HG03342 (cell line): ENCODE measurements around the gene LAPTM5.
"Not testable (repeated sequence)": the region's sequence is repeated elsewhere in the genome, so short reads cannot be mapped to it uniquely, and the experiment has no call there.

ENCODE experiments used
- ATAC-seq: cut with Tn5 transposase; IDR thresholded peaks from one replicate; pipeline ENCODE4 v1.9.1; 2021; ENCODE audit warnings: mild to moderate bottlenecking, moderate library complexity; ENCODE audit not compliant: unreplicated experiment

The LAPTM5 gene

GRCh38 chr1:30701258-30701633 lies 56.3 kb downstream of the LAPTM5 start:
- ATAC-seq = no peak

GRCh38 chr1:30700528-30701257 lies 56.9 kb downstream of the LAPTM5 start:
- no peak for ATAC-seq

- ATAC-seq = no peak
Observed at GRCh38 chr1:30699762-30700161, 57.8 kb downstream of the LAPTM5 start.

GRCh38 chr1:30698401-30698981 lies 59.1 kb downstream of the LAPTM5 start:
- no peak for ATAC-seq

- ATAC-seq = no peak
Observed at GRCh38 chr1:30697571-30698376, 59.8 kb downstream of the LAPTM5 start.

- no peak for ATAC-seq
Observed at GRCh38 chr1:30696831-30697230, 60.7 kb downstream of the LAPTM5 start.

- no peak for ATAC-seq
Observed at GRCh38 chr1:30695439-30695841, 62.1 kb downstream of the LAPTM5 start.

- ATAC-seq = no peak
Observed at GRCh38 chr1:30694280-30695175, 63.0 kb downstream of the LAPTM5 start.

GRCh38 chr1:30693822-30694221 lies 63.8 kb downstream of the LAPTM5 start:
- ATAC-seq = no peak

- ATAC-seq = no peak
Observed at GRCh38 chr1:30693366-30693765, 64.2 kb downstream of the LAPTM5 start.

- ATAC-seq = no peak
Observed at GRCh38 chr1:30692948-30693301, 64.6 kb downstream of the LAPTM5 start.

GRCh38 chr1:30692201-30692947 lies 65.2 kb downstream of the LAPTM5 start:
- ATAC-seq = no peak

GRCh38 chr1:30691480-30691879 lies 66.1 kb downstream of the LAPTM5 start:
- ATAC-seq = no peak

- ATAC-seq = no peak
Observed at GRCh38 chr1:30689901-30690645, 67.5 kb downstream of the LAPTM5 start.

- no peak for ATAC-seq
Observed at GRCh38 chr1:30688920-30689794, 68.4 kb downstream of the LAPTM5 start.

- ATAC-seq = not testable (repeated sequence)
Observed at GRCh38 chr1:30688516-30688915, 69.1 kb downstream of the LAPTM5 start.

- ATAC-seq = no peak
Observed at GRCh38 chr1:30687886-30688285, 69.7 kb downstream of the LAPTM5 start.

- no peak for ATAC-seq
Observed at GRCh38 chr1:30686236-30686935, 71.2 kb downstream of the LAPTM5 start.
